ENCODE data around the gene MPZL3.

GRCh38 chr11:118184784-118185579 is 67.2 kb downstream of the MPZL3 start:
- TF ChIP-seq CTCF (IDR thresholded peaks at IDR 0.05) = no peak
- no peak for TF ChIP-seq POLR2A (IDR thresholded peaks at IDR 0.05)
